Stimulated activated CD4-positive, alpha-beta T cell treated with anti-CD3 and anti-CD28 coated beads, Interleukin-2, amount 100 ng/mL, for 4 hours (primary cell): Measurements from ENCODE around the gene POLR2H.
"Not testable (repeated sequence)": the region's sequence is repeated elsewhere in the genome, so short reads cannot be mapped to it uniquely, and the experiment has no call there.

ENCODE experiments used
- DNase-seq: peaks from one replicate; pipeline ENCODE4 v3.0.0-alpha.2; 2020; ENCODE audit warnings: low read depth

POLR2H gene

DNA sequence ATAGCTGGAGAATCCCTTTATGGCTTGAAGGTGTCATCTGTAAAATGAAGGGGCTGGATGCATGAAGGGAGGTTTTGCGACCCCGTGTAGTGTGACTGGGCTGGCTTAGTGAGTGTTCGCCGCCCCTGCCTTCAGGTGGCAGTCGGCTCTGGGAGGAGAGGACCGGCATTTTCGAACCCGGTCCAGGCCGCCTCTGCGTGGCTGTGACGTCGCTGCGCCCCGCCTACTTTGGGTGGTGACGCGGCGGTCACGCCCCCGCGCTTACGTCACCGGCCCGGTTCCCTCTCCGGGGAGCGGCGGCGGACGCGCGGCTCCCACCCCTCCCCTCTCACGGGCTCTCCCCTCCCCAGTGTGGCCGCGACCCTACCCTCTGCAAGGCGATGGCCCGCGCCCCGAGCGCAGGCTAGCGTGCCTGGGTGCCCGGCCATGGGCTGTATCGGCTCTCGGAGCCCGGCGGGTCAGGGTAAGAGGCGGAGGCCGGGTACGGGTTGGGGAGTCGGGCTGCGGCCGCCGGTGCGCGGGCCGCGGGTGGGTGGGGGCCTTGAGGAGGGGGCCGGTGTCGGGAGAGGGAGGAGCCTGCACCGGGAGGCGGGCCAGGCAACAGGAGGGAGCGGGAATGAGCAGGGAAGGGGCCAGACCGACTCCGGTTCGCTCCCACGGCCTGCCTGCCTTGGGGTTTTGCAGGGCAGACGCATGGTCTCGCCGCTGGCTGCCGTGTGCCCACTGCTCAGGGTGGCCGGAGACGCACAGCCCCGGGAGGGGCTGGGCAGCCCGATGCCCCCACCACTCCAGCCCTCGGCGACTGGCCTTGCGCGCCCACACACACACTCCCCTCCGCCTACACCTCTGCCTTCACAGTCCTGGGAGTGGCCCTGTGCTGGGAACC lies 25.6 kb upstream of the POLR2H start:
- DNase-seq, result peak; percentile 83

DNA sequence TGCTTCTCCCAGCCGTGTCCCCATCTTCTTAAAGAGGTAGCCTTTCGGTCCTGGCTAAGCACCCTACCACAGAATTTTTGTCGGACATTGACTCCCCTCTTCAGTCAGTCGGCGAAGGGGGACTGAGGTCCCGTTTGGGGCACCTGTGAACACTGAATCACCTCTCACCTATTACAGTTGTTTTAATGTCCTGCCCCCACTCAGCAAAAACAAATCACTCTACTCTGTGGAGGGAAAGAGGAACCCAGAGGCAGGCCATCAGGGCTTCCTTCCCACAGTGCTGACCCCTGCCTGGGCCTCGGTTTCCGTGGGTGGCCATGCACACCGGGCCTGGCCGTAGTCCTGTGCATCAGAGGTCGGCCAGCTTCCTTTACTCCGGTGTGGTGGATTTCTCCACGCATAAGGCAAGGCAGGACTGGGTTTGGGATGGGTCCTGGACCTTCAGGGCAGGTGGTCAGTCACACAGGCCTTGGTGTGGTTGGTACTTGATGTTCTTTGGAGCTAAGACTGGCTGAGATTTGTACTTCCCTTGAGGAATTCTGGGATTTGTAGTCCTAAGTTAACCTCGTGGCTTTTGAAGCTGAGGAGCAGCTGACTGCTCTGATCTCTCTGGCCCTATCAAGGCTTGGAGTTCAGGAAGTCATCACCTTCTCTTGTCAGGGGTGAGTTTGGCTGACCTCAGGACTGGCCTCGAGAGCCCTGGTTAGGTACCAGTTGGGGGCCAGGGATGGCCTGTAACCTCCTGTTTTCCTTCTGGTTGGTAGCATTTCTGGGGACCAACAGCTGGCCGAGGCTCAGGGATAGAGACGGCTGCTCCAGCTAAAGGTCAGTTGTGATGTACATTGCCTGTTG lies 24.7 kb upstream of the POLR2H start:
- DNase-seq, result no peak

DNA sequence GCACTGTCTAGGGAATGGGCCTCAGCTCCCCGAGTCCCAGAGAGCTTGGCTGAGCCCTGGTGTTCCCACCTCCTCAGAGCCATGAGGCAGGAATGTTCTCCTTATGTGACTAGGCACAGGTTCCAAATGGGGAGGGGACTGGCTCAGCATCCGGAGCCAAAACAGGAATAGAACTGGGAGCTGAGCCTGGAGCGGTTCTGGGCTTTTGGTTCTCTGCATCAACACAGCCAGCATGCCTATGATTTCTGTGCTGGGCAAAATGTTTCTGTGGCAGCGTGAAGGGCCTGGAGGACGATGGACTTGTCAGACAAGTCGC lies 24.2 kb upstream of the POLR2H start, which contains the start of gene FAM131A:
TSS of gene FAM131A (plus strand) at position 202 of the 316 bp plus-strand sequence. CDS start at position 233, 31 bp downstream.
- no peak for DNase-seq

GRCh38 chr3:184337981-184338380 lies 23.5 kb upstream of the POLR2H start:
- no peak for DNase-seq

GRCh38 chr3:184338511-184338945 lies 23.0 kb upstream of the POLR2H start:
- no peak for DNase-seq

DNA sequence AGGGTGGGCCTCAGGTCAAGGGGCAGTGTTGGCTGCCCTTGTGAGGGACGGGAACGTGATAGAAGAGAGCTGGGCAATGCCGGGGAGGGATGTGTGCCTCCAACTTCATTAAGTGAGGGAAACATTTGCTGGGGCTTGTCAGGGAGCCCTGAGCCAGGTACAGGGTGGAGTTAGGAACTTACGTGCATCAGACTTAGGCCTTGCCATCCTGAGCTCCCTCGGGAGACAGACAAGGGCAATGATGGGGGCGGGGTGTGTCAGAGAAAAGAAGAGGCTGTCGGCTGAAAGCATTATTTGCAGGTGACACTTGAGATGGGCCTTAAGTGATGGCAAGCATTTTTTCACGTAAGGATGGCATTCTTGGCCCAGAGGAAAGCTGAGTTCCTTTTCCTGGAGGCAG lies 22.5 kb upstream of the POLR2H start:
- DNase-seq, result no peak

- not testable (repeated sequence) for DNase-seq
Measured at GRCh38 chr3:184339451-184340135, 21.9 kb upstream of the POLR2H start.

DNA sequence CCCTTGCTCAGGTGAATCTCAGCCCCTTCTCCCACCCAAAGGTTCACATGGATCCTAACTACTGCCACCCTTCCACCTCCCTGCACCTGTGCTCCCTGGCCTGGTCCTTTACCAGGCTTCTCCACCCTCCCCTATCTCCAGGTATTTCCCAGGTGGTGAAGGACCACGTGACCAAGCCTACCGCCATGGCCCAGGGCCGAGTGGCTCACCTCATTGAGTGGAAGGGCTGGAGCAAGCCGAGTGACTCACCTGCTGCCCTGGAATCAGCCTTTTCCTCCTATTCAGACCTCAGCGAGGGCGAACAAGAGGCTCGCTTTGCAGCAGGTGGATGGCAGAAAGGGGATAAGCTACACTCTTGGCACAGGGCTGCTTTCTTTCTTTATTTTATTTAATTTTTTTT lies 19.6 kb upstream of the POLR2H start:
- no peak for DNase-seq

DNA sequence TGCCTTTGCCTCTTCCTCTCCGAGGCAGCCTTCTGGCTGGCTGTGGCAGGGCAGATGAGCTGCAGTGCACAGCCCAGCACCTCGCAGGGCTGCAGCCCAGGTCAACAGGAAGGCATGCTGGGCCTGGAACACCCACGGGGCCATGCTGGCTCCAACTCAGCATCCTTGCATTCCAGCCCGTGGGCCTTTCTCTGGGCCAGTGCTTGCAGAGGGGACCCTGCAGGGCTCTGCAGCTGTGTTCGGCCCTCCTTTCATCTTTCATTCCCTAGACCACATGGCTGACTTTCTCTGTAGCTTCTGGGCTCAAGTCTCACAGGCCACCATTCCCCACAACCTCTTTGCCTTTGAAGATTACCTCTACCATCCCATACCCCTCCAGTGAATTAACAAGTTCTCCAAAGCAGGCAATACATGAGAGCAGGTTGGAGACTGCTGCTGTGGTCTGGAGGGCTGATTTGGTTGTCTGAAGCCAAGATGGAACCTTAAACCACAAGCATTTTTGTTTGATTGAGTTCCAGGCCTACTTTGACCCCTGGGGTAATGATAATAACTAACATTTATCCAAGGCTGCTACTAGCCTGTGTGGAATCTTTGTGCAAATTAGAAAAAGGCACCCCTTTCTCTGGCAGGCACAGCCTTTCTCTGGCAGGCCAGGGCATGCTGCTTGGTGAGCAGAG lies 18.2 kb upstream of the POLR2H start:
- DNase-seq, result no peak

DNA sequence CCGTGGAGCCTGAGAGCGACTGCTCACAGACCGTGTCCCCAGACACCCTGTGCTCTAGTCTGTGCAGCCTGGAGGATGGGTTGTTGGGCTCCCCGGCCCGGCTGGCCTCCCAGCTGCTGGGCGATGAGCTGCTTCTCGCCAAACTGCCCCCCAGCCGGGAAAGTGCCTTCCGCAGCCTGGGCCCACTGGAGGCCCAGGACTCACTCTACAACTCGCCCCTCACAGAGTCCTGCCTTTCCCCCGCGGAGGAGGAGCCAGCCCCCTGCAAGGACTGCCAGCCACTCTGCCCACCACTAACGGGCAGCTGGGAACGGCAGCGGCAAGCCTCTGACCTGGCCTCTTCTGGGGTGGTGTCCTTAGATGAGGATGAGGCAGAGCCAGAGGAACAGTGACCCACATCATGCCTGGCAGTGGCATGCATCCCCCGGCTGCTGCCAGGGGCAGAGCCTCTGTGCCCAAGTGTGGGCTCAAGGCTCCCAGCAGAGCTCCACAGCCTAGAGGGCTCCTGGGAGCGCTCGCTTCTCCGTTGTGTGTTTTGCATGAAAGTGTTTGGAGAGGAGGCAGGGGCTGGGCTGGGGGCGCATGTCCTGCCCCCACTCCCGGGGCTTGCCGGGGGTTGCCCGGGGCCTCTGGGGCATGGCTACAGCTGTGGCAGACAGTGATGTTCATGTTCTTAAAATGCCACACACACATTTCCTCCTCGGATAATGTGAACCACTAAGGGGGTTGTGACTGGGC lies 16.8 kb upstream of the POLR2H start:
- DNase-seq, result no peak

GRCh38 chr3:184345317-184346144 lies 16.0 kb upstream of the POLR2H start:
- DNase-seq, result no peak

GRCh38 chr3:184346480-184347190 lies 14.9 kb upstream of the POLR2H start:
- DNase-seq, result no peak

DNA sequence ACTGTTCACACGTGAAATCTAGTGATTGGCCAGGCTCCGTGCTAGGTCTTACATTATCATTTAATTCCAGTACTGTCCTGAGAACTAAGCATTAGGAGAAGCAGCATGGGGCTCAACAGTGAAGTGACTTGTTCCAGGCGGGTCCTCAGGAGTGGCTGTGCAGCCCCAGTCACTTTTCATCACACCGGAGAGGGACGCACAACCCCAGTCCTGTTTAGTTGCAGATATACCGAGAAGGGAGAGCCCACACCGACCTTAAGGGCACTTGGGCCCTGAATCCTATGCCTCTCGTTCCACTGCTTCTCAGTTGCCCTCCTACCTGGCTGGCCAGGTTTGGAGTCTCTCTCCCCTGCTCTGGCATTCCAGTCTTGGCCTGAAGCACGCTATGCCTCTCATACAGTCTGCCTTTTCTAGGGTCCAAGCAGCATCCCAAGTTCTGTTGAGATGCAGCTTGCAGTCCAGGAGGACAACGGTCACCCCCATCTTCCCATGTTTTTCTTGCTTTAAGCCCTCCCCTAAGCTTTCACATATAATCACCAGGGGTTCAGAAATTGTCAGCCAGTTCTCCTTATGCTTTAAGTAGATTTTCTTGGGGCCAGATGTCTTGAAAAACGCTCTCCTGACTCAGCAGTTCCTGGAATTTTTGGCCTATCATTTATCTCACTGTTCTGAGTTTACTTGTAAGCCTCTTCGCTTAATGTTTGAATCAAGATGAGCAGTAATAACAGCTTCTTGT lies 14.0 kb upstream of the POLR2H start:
- DNase-seq, result no peak

GRCh38 chr3:184348057-184348382 lies 13.5 kb upstream of the POLR2H start:
- DNase-seq, result no peak

GRCh38 chr3:184349563-184350470 lies 11.7 kb upstream of the POLR2H start:
- DNase-seq, result no peak

DNA sequence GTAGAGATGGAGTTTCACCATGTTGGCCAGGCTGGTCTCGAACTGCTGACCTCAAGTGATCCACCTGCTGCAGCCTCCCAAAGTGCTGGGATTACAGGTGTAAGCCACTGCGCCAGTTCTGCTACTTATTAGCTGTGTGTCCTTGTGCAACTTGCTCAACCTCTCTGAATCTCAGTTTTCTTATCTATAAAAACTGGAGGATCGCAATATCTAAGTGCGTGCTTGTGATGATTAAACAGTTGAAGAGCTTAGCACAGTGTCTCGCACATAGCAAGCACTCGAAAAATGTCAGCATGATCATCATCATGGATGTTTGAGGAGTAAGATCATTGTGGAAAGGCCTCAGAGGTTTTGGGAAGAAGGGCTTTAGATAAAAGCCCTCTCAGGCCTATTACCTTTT lies 10.9 kb upstream of the POLR2H start:
- DNase-seq, result no peak

GRCh38 chr3:184351511-184352148 lies 9.9 kb upstream of the POLR2H start:
- DNase-seq, result no peak
